ENCODE results near the gene NCK1. TPM values are rescaled to one million over a fixed set of nuclear protein-coding genes. Genes with fewer than 3 reads are reported as not detected.
A peak's percentile ranks its signal among the peaks of the same experiment; 100 is the strongest.
"Not testable (repeated sequence)": the region's sequence is repeated elsewhere in the genome, so short reads cannot be mapped to it uniquely, and the experiment has no call there.

The NCK1 gene
- total and polyA plus RNA-seq, 3 experiments from 2014 or later: 30.9 to 62.9 (median 33.3) TPM

GRCh38 chr3:136872258-136872657, 10.2 kb downstream of the NCK1 start:
- peak overlapping the region in 4 of 8 donors; percentile 25 to 65 (median 48) for H3K27ac Mint-ChIP-seq
- DNase-seq; H3K27me3 ChIP-seq (ENCODE audit: insufficient read depth, low read length, poor library complexity, severe bottlenecking); H3K27ac ChIP-seq (ENCODE audit: low read depth, low read length); POLR2A ChIA-PET; H3K27me3 Mint-ChIP-seq; H3K36me3 ChIP-seq (ENCODE audit: insufficient read depth, low read length); H3K9me3 ChIP-seq (ENCODE audit: low read length); CTCF ChIA-PET; H3K9me3 Mint-ChIP-seq; H3K4me3 ChIP-seq (ENCODE audit: low read length): not testable (repeated sequence)
- H3K4me1 Mint-ChIP-seq: peaks cover 69 to 84% (median 80%) of the 10 kb centered on the region in 3 donors
- peaks cover 31% of the 10 kb centered on the region for H3K4me1 ChIP-seq (ENCODE audit: insufficient read depth, low read length)
- H3K4me3 Mint-ChIP-seq: peak overlapping the region in 2 of 7 donors; percentile 11 to 26
- peaks cover 19 to 58% (median 39%) of the 10 kb centered on the region in 3 donors for H3K36me3 Mint-ChIP-seq

DNA sequence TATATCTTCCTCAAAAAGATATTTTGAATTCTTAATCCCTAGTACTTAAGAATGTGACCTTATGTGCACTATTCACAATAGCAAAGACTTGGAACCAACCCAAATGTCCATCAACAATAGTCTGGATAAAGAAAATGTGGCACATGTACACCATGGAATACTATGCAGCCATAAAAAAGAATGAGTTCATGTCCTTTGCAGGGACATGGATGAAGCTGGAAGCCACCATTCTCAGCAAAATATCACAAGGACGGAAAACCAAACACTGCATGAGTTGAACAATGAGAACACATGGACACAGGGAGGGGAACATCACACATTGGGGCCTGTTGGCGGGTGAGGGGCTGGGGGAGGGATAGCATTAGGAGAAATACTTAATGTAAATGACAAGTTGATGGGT, 17.5 kb downstream of the NCK1 start:
- H3K9me3 Mint-ChIP-seq; CTCF ChIA-PET; DNase-seq; H3K9me3 ChIP-seq (ENCODE audit: low read length); H3K36me3 Mint-ChIP-seq; POLR2A ChIA-PET; H3K4me3 Mint-ChIP-seq; H3K27me3 ChIP-seq (ENCODE audit: insufficient read depth, low read length, poor library complexity, severe bottlenecking); H3K36me3 ChIP-seq (ENCODE audit: insufficient read depth, low read length); H3K27ac ChIP-seq (ENCODE audit: low read depth, low read length); H3K4me3 ChIP-seq (ENCODE audit: low read length); H3K27me3 Mint-ChIP-seq: not testable (repeated sequence)
- H3K4me1 ChIP-seq (ENCODE audit: insufficient read depth, low read length): peaks cover 50% of the 10 kb centered on the region
- Mint-ChIP-seq H3K27ac (peak overlapping the region in 1 of 8 donors; percentile 69), H3K4me1 (peaks cover 69 to 85% (median 82%) of the 10 kb centered on the region in 3 donors)

GRCh38 chr3:136882571-136882970, 20.6 kb downstream of the NCK1 start:
- no peaks in the 10 kb centered on the region for H3K27me3 ChIP-seq (ENCODE audit: insufficient read depth, low read length, poor library complexity, severe bottlenecking)
- peaks cover 0 to 1% of the 10 kb centered on the region in 2 donors for H3K27me3 Mint-ChIP-seq
- no peak for DNase-seq
- peaks cover 66% of the 10 kb centered on the region for H3K4me1 ChIP-seq (ENCODE audit: insufficient read depth, low read length)
- ChIA-PET POLR2A (no interaction called here), CTCF (interaction anchor here (1.8 kb wide), 1 partner anchor 21 kb away, joined by 5 read pairs; the partner anchor contains the start of gene NCK1)
- H3K27ac ChIP-seq (ENCODE audit: low read depth, low read length): no peak overlapping the region
- peak overlapping the region in 7 of 8 donors; percentile 1 to 87 (median 65) for H3K27ac Mint-ChIP-seq
- no peaks in the 10 kb centered on the region for H3K36me3 ChIP-seq (ENCODE audit: insufficient read depth, low read length)
- no peak overlapping the region for H3K4me3 ChIP-seq (ENCODE audit: low read length)
- H3K4me1 Mint-ChIP-seq: peaks cover 74 to 89% (median 88%) of the 10 kb centered on the region in 3 donors
- H3K4me3 Mint-ChIP-seq: peak overlapping the region in 3 of 7 donors; percentile 6 to 65 (median 7)
- peaks cover 0 to 2% (median 0%) of the 10 kb centered on the region in 5 donors for H3K9me3 Mint-ChIP-seq
- H3K9me3 ChIP-seq (ENCODE audit: low read length): no peaks in the 10 kb centered on the region
- H3K36me3 Mint-ChIP-seq: peaks cover 0 to 7% (median 5%) of the 10 kb centered on the region in 3 donors

DNA sequence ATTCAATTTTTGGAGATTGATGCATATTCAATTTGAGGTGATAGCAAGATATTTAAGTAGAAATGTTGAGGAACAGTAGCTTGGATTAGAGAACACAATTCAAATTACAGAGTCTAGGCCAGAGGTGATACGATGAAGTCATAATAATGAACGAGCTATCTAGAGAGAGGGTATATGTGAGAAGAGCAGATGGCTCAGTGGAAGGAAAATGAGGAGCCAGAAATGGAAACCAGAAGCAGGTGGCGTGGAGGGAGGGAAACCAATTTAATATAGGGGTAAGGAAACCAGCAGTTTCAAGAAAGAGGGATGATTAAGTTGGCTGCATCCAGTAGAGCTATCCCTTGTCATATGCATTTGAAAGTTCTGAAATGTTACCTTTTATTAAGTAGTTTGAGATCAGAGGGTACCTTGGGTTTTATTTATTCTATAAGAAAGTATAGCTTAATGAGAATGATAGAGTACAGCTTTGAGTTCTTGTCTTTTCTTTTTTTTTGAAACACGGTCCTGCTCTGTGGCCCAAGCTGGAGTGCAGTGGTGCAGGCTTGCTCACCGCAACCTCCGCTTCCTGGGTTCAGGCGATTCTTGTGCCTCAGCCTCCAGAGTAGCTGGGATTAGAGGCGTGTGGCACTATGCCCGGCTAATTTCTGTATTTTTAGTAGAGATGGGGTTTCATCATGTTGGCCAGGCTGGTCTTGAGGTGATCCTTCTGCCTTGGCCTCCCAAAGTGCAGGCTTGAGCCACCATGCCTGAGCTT, 22.1 kb downstream of the NCK1 start:
- POLR2A ChIA-PET: interaction anchor here (2.5 kb wide), 1 partner anchor 22 kb away, joined by 13 read pairs; the partner anchor contains the start of gene NCK1
- no peak for DNase-seq
- H3K27me3 ChIP-seq (ENCODE audit: insufficient read depth, low read length, poor library complexity, severe bottlenecking): no peaks in the 10 kb centered on the region
- no peak overlapping the region for H3K4me3 ChIP-seq (ENCODE audit: low read length)
- H3K9me3 Mint-ChIP-seq: peaks cover 0 to 2% (median 0%) of the 10 kb centered on the region in 5 donors
- H3K4me1 ChIP-seq (ENCODE audit: insufficient read depth, low read length): peaks cover 66% of the 10 kb centered on the region
- CTCF ChIA-PET: interaction anchor here (1.4 to 2.3 kb wide), 4 partner anchors 22 to 132 kb away, joined by 3 to 11 read pairs (median 5); partner anchors contain the start of genes IL20RB, NCK1 and STAG1
- H3K27me3 Mint-ChIP-seq: peaks cover 0 to 1% of the 10 kb centered on the region in 2 donors
- peak overlapping the region in 6 of 7 donors; percentile 4 to 63 (median 17) for H3K4me3 Mint-ChIP-seq
- H3K27ac Mint-ChIP-seq: peak overlapping the region; percentile 2 to 89 (median 69)
- no peaks in the 10 kb centered on the region for H3K36me3 ChIP-seq (ENCODE audit: insufficient read depth, low read length)
- no peaks in the 10 kb centered on the region for H3K9me3 ChIP-seq (ENCODE audit: low read length)
- peaks cover 77 to 88% (median 86%) of the 10 kb centered on the region in 3 donors for H3K4me1 Mint-ChIP-seq
- no peak overlapping the region for H3K27ac ChIP-seq (ENCODE audit: low read depth, low read length)
- H3K36me3 Mint-ChIP-seq: peaks cover 1 to 11% (median 9%) of the 10 kb centered on the region in 3 donors

- ChIA-PET CTCF (interaction anchor here (1.4 to 2.3 kb wide), 4 partner anchors 23 to 133 kb away, joined by 3 to 11 read pairs (median 5); partner anchors contain the start of genes IL20RB, NCK1 and STAG1), POLR2A (interaction anchor here (0.6 to 2.5 kb wide), 2 partner anchors 23 to 133 kb away, joined by 3 to 13 read pairs; partner anchors contain the start of gene NCK1)
- Mint-ChIP-seq H3K4me1 (peaks cover 77 to 90% (median 85%) of the 10 kb centered on the region in 3 donors), H3K27me3 (peaks cover 0 to 1% of the 10 kb centered on the region in 2 donors), H3K4me3 (peak overlapping the region; percentile 35 to 78 (median 71)), H3K9me3 (no peaks in the 10 kb centered on the region), H3K27ac (peak overlapping the region; percentile 43 to 94 (median 78)), H3K36me3 (peaks cover 8 to 15% (median 13%) of the 10 kb centered on the region in 3 donors)
- H3K27ac ChIP-seq (ENCODE audit: low read depth, low read length): no peak overlapping the region
- peak in 2 of 5 donors; percentile 17 to 37 for DNase-seq
- H3K4me3 ChIP-seq (ENCODE audit: low read length): peak overlapping the region; percentile 47
- H3K9me3 ChIP-seq (ENCODE audit: low read length): no peaks in the 10 kb centered on the region
- H3K27me3 ChIP-seq (ENCODE audit: insufficient read depth, low read length, poor library complexity, severe bottlenecking): no peaks in the 10 kb centered on the region
- peaks cover 65% of the 10 kb centered on the region for H3K4me1 ChIP-seq (ENCODE audit: insufficient read depth, low read length)
- H3K36me3 ChIP-seq (ENCODE audit: insufficient read depth, low read length): no peaks in the 10 kb centered on the region
These were observed 23.6 kb downstream of the NCK1 start for GRCh38 chr3:136885357-136886213.

GRCh38 chr3:136889947-136890346, 27.9 kb downstream of the NCK1 start:
- H3K4me1 ChIP-seq (ENCODE audit: insufficient read depth, low read length): peaks cover 49% of the 10 kb centered on the region
- Mint-ChIP-seq H3K4me3 (no peak overlapping the region), H3K9me3 (peaks cover 0 to 2% (median 0%) of the 10 kb centered on the region in 5 donors), H3K27ac (no peak overlapping the region), H3K36me3 (peaks cover 20 to 33% (median 20%) of the 10 kb centered on the region in 3 donors), H3K4me1 (peaks cover 80 to 88% (median 88%) of the 10 kb centered on the region in 3 donors), H3K27me3 (no peaks in the 10 kb centered on the region)
- ChIA-PET POLR2A (no interaction called here), CTCF (no interaction called here)
- H3K27me3 ChIP-seq (ENCODE audit: insufficient read depth, low read length, poor library complexity, severe bottlenecking): no peaks in the 10 kb centered on the region
- H3K36me3 ChIP-seq (ENCODE audit: insufficient read depth, low read length): peaks cover 4% of the 10 kb centered on the region
- no peak overlapping the region for H3K27ac ChIP-seq (ENCODE audit: low read depth, low read length)
- H3K9me3 ChIP-seq (ENCODE audit: low read length): no peaks in the 10 kb centered on the region
- H3K4me3 ChIP-seq (ENCODE audit: low read length): no peak overlapping the region
- DNase-seq: no peak

GRCh38 chr3:136891934-136892855, 30.2 kb downstream of the NCK1 start:
- Mint-ChIP-seq H3K27ac (peak overlapping the region in 5 of 8 donors; percentile 29 to 86 (median 68)), H3K36me3 (peaks cover 20 to 38% (median 26%) of the 10 kb centered on the region in 3 donors), H3K4me3 (peak overlapping the region in 4 of 7 donors; percentile 9 to 29 (median 20)), H3K9me3 (peaks cover 0 to 2% (median 0%) of the 10 kb centered on the region in 5 donors), H3K27me3 (no peaks in the 10 kb centered on the region), H3K4me1 (peaks cover 66 to 84% (median 79%) of the 10 kb centered on the region in 3 donors)
- ChIA-PET CTCF (no interaction called here), POLR2A (no interaction called here)
- no peaks in the 10 kb centered on the region for H3K27me3 ChIP-seq (ENCODE audit: insufficient read depth, low read length, poor library complexity, severe bottlenecking)
- H3K27ac ChIP-seq (ENCODE audit: low read depth, low read length): no peak overlapping the region
- DNase-seq: no peak
- peaks cover 31% of the 10 kb centered on the region for H3K4me1 ChIP-seq (ENCODE audit: insufficient read depth, low read length)
- no peaks in the 10 kb centered on the region for H3K9me3 ChIP-seq (ENCODE audit: low read length)
- H3K36me3 ChIP-seq (ENCODE audit: insufficient read depth, low read length): peaks cover 4% of the 10 kb centered on the region
- no peak overlapping the region for H3K4me3 ChIP-seq (ENCODE audit: low read length)
